AG10803 (cell line): ENCODE measurements around the gene LCN12.

Source experiments
- DNase-seq: peaks from one replicate; pipeline ENCODE4 v3.0.0; 2010; ENCODE audit warnings: low read depth
- H3K4me3 ChIP-seq: 2 replicates; pipeline ENCODE4 v1.5.1; 2011; ENCODE audit warnings: mild to moderate bottlenecking, low read length, control low read depth
- CTCF ChIP-seq: conservative IDR thresholded peaks from 2 replicates; pipeline ENCODE4 v1.5.1; 2011; ENCODE audit warnings: mild to moderate bottlenecking, low read length, control low read depth, inconsistent platforms

Gene LCN12

GRCh38 chr9:136913701-136914438, 38.2 kb upstream of the LCN12 start:
- H3K4me3 ChIP-seq: no peak overlapping the region
- no peak for TF ChIP-seq CTCF
- DNase-seq: no peak

- TF ChIP-seq CTCF: no peak
- DNase-seq: no peak
- no peak overlapping the region for H3K4me3 ChIP-seq
Measured at GRCh38 chr9:136915632-136916329, 36.3 kb upstream of the LCN12 start.

- DNase-seq: no peak
Measured at GRCh38 chr9:136916330-136917184, 35.5 kb upstream of the LCN12 start.

GRCh38 chr9:136917902-136918301, 34.2 kb upstream of the LCN12 start:
- H3K4me3 ChIP-seq: no peak overlapping the region
- no peak for DNase-seq
- no peak for TF ChIP-seq CTCF

More at GRCh38 chr9:136916330-136917184, 35.5 kb upstream of the LCN12 start:
- no peak for TF ChIP-seq CTCF
- H3K4me3 ChIP-seq: no peak overlapping the region

- H3K4me3 ChIP-seq: no peak overlapping the region
- TF ChIP-seq CTCF: no peak
Measured at GRCh38 chr9:136920069-136920468, 32.0 kb upstream of the LCN12 start.

GRCh38 chr9:136920734-136921231, 31.3 kb upstream of the LCN12 start:
- H3K4me3 ChIP-seq: no peak overlapping the region
- TF ChIP-seq CTCF: no peak
- no peak for DNase-seq

More at GRCh38 chr9:136920069-136920468, 32.0 kb upstream of the LCN12 start:
- DNase-seq: no peak
